Ammon's horn (tissue), 1 donor: ENCODE measurements around the gene NEK8.

Source experiments
- DNase-seq: peaks from one replicate; pipeline ENCODE4 v3.0.0-alpha.2; 2016; ENCODE audit warnings: low spot score

The NEK8 gene

GRCh38 chr17:28728364-28729200 is at the start of gene NEK8:
TSS of gene NEK8 (plus strand) at chr17:28728788. CDS start at chr17:28728814, 26 bp downstream.
- DNase-seq, result peak; percentile 95

DNA sequence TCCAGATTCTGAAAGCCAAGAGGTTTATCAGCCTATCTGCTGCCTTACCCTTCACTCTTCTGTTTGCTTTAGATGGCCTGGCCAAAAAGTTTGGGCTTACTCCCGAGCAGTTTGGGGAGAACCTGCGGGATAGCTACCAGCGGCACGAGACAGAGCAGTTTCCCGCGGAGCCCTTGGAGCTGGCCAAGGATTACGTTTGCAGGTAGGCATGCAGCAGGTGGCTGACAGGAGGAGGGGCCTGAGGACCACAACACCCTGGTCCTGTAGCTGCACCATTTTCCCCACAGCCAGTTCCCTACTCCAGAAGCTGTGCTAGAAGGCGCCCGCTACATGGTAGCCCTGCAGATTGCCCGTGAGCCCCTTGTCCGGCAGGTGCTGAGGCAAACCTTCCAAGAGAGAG is 45.9 kb upstream of the NEK8 start:
- no peak for DNase-seq

DNA sequence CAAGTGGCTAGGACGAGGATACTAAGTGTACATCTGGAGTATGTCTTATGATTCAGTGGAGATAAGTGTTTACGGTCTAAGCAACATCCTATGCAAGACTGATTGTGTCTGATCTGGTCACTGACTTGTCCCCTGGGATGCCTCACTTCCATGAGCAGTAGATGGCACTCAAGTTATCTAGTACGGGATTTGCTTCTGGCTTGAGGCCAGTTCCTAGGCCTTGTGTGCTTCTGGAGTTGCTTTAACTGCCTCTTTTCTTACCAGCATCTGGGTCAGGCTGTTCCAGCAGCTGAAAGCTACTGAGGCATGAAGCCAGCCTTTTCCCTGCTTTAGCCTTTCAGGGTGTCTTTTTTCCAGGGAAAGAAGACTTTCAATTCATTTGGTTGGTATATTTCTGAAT is 43.6 kb upstream of the NEK8 start:
- DNase-seq, result peak; percentile 93

GRCh38 chr17:28685366-28685765 is 43.2 kb upstream of the NEK8 start:
- DNase-seq, result no peak

DNA sequence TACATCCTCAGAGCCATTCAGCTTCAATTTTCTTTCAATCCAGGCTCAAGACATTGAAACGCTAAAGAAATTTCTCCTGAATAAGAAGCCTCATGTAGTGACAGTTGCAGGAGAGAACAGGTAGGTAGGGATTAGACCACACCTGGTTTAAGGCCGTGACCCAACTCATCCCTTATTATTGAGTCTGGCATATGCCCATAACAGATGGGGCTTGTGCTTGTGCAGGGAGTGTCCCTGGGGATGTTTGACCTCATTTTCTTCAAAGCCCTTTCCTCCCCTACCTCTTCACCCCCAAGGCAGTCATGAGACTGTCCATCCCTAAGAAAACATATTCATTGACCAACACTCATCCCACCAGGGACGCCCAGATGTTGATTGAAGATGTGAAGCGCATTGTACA is 42.3 kb upstream of the NEK8 start:
- no peak for DNase-seq

DNA sequence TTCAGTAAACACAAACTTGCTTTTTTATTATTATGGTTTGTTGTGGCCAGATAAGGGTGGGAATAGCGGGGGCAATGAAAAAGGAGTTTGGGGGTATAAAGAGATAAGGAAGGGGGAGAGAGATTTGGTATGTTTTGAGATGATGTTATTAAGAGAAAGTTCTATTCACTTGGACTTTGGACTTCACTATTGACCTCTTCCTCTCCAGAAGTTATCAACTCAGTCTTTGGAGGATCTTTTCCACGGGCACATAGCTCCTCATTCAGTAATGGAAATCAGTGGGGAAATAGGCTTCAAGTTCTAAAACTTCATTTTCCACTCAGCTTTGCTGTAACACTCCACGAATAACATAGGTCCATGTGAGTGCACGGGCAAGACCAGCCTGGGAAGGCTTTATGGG is 40.1 kb upstream of the NEK8 start:
- no peak for DNase-seq

DNA sequence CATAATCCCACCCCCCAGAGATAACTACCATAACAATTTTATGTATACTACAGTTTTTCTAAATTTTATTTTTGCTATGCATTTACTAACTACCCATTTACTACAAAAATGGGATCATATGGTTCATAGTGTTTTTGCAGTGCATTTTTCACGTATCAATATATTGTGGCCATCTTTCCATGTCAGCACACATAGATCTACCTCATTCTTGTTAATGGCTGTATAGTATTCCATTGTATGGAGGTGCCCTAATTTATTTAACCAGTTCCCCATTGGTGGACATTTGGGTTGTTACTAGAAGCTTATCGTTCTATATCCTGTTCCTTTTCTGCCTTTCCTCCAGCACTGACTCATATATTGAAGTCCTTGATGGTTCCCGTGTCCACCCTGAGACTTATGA is 39.6 kb upstream of the NEK8 start:
- DNase-seq, result no peak

DNA sequence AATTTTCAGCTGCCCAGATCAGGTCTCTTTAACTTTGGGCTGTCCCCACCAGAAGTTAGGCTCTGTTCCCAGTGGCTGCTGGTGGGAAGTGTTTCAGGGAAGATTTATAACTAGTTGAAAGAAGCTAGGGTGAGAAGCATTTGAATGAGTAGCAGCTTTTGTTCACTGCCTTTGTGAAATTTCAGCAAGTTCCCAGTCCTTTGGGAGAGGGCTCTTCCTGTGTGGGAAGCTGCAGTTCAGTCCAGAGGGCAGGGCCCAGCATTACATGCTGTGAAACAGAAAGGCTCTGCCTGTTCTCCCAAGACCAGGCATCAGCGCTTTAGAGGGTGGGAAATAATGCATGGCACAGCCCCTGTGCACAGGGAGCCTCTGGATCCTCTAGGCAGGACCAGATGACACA is 34.7 kb upstream of the NEK8 start:
- no peak for DNase-seq

DNA sequence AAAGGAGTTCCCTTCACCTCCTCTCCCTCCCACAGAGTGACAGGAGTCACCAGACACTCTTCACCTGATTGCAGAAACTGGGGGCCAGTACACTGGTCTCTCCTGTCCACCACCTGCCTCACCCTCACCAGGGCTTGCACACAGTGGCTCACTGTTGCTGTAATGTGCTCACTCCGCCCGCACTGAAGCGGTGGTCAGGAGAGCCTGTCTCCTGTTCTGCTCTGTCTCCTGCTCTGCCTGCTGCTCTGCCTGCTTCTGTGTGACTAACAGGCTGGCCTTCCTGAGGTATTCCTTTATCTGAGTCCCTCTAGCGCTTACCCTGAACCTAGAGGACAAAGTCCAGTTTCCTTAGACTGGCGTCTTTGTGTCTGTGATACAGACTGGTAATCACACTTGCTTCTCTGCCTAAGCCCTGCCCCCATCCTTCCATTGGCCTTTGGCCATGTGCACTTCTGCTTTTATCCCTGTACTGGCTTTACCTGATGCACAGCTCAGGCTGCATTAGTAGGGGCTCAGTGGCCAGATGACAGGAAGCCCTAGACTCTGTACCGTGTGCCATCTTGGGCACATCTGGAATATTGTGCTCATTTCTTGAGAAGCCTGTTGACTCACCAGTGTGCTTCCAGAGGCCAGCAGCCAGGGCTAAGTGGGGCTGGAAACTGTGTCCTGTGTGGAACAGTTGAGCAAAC is 30.2 kb upstream of the NEK8 start:
- no peak for DNase-seq

DNA sequence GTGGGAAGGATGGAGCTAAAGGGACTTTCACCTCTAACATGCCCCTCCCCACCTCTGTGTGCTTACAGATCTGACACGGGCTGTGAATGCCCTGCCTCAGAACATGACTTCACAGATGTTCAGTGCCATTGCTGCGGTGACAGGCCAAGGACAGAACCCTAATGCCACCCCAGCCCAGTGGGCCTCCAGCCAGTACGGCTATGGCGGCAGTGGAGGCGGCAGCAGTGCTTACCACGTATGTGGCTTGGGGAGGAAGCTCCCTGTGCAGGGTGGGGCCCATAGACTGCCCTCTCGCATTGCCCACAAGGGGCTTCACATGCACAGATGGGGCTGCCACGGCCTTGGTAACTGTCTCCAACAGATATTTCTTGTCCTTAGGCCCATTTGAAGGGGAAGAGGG is 28.3 kb upstream of the NEK8 start:
- DNase-seq, result no peak

- no peak for DNase-seq
These were observed 27.6 kb upstream of the NEK8 start for GRCh38 chr17:28700830-28701492.

DNA sequence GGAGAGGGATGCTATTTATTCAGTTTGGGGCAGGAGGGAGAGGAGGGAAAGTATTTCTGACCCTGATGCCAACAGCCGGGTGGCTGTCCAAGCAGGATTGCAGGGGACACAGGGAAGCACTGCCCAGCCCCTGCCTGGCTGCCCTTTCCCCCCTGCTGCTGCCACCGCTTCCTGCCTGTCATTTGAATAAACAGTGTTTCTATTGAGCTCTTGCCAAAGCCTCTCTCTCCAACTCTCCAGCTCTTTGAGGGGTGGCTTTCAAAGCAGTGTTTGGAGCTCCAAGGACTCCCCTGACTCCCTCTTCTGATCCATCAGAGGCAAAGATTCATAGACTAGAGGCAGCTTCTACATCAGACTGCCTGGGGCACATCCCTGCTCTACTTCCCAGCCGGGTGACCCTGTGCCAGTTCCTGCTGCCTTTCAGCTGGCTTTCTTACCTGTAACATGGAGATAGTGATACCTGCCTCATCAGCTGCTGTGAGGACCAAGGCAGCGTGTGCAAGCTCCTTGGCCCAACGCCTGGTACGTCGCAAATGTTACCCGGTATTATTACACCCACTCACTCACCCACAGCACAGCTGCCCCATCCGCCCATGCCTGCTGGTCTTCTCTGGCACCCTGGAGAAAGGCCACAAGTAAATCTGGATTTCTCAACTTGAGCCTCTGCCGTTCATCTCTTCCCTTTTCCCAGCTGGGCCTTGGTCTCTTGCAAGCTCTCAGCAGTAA is 26.4 kb upstream of the NEK8 start:
- peak; percentile 86 for DNase-seq

DNA sequence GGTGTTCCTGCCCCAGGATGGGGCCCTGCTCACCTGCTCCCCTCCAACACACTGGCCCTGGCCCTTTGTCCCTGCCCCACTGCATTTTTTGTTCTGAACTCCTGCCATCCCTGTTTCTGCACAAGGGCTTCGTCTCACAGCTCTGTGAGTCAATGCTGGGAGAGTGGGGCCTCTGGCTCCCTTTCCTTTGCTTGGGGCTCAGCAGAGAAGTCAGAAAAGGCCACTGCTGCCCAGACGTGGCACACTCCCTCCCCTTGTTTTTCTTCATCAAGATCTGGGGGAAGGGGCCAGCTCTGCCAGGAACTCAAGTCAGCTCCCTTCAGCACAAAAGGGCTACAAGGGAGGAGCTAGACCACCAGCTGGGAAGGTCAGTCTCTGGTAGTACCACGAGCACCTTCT is 25.8 kb upstream of the NEK8 start:
- no peak for DNase-seq

DNA sequence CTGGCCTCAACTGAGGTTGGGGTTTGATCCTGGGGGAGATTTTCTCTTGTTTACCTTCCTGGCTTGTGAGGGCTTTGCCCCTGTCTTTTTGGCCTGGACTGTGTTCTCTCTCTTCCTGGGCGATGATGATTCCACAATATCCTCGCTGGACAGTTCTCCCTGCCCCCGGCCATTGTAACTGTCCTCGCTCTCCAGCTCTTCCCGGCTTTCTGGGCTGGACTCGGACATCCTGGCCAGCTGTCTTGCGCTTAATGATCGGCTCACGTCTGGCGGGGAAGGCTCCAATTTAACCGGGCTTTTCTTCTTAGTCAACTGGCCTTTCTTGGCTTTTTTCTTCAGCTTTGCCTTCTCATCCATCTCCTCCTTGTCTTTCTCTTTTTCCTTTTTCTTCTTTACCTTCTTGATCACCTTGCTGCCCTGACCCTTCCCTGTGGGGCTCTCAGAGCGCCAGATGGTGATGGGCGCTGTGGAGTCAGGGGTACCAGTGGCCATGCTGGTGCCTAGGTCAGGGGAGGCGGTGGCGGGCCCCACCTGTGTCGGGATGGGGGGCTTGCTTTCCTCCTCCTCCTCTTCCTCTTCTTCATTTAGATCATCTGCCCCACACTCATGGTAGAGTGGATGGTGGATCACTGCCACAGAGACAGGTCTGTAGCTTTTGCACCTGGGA is 24.9 kb upstream of the NEK8 start:
- no peak for DNase-seq

DNA sequence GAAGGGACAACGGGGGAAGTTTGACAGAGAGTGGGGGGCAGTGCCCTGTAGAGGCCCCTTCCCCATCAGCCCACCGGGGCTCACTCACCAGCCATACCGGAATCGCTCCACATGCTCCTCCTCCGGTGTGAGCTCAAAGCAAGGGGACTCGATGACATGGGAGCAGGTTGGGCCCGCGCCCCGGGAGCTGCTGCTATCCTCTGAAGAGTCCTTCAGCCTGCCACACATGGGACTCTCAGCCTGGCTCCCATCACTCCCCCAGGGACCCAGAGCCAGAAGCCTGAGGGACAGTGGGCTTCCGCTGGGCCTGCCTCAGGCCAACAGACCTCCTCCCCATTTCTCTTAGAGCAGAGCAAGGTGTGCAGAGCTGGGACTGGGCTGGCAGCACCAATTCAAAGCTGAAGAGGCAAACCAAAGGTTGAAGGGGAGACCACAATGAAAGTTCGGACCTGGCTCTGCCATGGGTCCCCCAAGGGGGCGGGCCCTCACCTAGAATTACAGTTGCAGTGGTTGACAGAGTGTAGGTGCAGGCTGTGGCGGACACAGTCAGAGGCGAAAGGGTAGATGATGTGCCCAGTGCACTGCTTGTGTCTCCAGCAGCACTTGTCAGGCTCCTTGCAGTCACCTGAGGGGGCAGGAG is 24.2 kb upstream of the NEK8 start:
- no peak for DNase-seq

DNA sequence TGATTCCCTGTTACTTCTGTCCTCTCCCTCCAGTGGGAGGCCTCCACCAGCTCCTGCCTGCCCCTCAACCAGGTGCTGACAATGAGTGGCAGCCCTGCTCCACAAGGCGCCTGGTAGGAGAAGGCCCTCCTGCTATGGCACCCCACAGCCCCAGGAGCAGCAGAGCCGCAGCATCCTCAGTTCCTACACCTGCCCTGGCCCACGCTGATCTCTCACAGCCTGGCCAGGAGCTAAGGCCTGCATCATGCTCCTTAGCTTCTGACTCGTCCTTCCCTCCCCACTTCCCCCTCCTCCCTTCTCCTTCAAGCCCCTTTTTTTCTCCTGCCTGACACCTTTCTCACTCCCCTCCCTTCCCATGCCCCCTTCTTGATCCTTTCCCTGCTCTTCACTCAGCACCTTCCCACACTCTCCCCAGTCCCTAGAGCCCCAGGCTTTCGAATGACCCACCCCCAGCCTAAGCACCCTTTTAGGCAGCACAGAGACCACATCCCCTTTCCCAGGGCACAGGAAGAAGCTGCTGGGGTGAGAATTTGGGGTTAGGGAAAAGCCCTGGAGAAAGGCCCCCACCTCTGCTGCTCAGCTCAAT is 23.4 kb upstream of the NEK8 start:
- DNase-seq, result no peak

- DNase-seq, result no peak
These were observed 22.8 kb upstream of the NEK8 start for GRCh38 chr17:28705728-28706334.

- no peak for DNase-seq
These were observed 21.9 kb upstream of the NEK8 start for GRCh38 chr17:28706471-28707338.

DNA sequence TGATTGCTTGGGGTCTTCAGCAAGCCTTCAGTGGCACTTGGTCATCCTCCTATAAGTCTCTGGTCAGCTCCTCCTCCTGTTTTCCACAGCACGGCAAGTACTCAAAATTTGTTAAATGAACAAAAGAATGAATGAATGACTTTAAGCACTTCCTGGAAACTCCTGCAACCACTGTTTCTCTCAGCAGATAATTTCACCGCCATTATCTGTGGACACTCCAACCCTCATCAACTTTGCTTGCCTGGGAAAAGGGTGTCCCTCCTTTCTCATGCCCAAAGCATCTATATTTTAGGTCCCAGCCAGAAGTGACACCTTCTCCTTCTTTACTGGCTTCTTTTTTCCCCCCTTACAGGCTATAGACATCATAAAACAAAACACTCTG is 21.3 kb upstream of the NEK8 start:
- no peak for DNase-seq
